Activated gamma-delta T cell (primary cell): ENCODE measurements around the gene UBTD1.
"Not testable (repeated sequence)": the region's sequence is repeated elsewhere in the genome, so short reads cannot be mapped to it uniquely, and the experiment has no call there.

Experiments used
- DNase-seq: peaks from one replicate; lab custom pipeline; 2025; lab: John Stamatoyannopoulos, UW

Gene UBTD1

DNA sequence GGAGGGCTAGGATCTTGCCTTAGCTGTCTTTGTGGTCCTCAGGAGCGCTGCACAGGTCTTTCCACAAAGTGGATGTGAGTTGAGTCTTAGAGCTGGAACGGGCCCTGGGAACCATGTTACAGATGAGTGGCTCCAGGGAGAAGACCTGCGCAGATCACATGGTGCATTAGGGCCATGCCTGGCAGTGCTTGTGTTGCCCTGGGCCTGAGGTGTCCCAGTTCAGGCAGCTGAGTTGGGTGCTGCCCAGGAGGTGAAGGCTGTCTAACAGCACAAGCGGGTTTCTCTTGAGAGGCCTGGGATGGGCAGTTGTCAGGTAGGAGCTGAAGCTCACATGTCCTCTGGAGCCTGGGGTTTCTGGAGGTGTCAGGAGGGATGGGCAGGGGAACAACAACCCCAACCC is 40.1 kb downstream of the UBTD1 start:
- DNase-seq, result no peak

DNA sequence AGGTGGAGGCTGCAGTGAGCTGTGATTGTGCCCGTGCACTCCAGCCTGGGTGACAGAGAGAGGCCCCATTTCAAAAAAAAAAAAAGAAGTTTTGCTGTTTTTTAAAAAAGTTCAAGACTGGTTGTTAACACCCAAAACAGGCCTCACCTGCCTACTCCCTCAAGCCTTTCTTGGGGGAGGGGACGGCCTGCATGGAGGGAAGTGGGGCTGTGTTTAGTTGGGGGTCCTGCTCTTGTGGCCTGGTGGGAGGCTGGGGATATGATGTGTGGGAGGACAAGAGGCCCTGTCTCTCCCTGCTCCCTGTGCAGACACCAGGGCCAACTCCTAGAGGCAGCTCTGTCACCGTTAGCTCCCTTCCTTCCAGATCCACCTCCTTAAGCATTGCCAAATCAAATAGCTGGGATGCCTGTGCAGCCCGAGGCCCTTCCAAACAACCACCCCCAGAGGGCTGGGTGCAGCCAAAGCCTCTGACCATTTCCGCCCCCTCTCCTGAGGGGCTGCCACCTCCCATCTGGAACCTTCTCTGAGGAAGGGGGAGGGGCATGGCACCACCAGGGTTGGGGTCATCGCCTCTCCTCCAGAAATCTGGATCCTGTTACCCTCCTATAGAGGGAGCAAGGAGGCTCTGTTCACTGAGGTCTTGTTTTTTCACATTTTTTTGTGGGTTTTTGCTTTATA is 40.9 kb downstream of the UBTD1 start:
- no peak for DNase-seq

DNA sequence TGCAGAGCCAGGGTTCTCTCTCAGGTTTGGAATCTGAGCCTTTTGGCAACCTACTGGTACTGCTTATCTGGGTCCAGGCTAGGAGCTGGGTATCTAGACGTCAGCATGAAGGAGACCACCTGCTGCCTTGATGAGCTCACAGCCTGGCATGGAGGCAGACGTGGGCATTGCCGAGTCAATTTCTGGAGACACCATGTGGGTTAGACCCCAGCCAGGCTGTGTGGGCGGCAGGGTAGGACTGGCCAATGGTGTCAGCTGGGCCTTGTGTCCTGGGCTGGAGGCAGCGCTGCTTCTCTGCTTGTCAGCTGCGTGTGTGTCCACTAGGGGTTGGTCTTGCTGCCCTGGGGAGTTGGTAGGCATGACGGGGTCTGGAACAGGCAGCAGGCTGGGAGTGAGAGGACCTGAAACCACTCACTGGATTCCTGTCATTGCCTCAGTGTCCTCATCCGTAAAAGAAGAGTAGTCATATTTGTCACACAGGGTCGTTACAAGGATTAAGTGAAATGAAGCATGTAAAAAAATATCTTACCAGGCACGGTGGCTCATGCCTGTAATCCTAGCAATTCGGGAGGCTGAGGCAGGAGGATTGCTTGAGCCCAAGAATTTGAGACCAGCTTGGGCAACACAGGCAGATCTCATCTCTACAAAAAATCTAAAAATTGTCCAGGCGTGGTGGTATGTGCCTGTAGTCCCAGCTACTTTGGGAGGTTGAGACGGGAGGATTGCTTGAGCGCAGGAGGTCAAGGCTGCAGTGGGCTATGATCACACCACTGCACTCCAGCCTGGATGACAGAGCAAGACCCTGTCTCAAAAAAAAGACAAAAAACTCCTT is 42.2 kb downstream of the UBTD1 start:
- no peak for DNase-seq

DNA sequence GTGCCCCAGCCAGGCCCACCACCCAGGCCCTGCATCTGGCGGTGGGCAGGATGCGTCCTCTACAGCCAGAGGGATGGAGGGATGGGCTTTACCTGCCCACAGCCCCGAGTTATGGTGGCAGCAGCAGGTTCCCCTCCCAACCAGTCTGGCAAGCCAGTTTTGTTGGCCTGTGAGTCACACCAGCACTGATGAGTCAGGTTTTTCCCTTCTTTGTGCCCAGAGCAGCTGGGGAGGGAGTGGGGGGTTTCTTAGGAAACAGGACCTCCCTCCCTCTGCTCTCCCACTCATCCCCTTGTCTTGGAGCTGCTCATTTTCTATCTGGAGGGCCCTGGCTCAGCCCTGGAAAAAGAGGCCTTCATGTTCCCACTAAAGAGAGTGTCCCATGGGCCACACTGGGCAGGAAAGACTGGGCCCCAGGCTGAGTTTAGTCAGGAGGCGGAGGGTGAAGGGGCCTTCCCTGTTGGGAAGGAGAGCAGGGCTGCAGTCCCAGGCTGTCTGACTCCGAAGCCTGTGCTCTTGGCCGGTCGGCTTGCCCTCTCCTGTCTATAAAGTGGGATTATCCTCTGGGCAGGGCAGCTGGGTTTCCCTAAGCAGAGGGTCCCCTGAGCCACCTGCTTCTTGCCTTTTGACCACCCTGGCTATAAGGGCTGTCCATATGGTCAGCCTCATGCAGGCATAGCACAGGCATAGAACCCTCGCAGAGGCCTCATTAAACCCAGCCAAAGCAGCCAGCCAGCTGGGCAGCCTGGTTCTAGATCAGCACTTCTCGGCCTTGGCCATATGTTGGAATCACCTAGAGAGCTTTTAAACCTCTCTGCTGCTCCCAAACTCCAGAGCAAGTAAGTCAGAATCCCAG is 43.7 kb downstream of the UBTD1 start:
- DNase-seq, result no peak

DNA sequence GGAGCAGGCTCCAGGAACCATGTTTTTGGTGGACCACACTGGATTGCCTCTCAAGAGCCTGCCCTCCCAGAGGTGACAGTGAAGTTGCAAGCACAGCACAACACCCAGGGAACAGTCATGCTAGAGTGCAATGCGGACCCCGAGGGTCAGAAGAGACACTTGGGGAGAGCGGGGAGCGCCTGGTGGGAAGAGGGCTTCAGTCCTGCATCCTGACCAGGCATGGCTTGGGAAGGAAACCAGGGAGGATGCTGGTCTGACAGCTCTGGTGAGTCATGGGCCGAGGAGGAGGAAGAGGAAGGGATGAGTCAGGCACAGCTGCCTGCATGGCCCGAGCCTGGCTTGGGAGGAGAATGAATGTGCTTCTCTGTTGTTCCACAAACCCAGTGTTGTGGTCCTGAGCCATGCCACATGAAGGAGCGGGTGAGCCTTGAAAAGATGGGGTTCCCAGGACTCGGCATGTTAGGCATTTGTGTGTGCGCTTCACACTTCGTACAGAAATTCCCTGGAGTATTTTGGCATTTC is 44.4 kb downstream of the UBTD1 start:
- DNase-seq, result no peak

DNA sequence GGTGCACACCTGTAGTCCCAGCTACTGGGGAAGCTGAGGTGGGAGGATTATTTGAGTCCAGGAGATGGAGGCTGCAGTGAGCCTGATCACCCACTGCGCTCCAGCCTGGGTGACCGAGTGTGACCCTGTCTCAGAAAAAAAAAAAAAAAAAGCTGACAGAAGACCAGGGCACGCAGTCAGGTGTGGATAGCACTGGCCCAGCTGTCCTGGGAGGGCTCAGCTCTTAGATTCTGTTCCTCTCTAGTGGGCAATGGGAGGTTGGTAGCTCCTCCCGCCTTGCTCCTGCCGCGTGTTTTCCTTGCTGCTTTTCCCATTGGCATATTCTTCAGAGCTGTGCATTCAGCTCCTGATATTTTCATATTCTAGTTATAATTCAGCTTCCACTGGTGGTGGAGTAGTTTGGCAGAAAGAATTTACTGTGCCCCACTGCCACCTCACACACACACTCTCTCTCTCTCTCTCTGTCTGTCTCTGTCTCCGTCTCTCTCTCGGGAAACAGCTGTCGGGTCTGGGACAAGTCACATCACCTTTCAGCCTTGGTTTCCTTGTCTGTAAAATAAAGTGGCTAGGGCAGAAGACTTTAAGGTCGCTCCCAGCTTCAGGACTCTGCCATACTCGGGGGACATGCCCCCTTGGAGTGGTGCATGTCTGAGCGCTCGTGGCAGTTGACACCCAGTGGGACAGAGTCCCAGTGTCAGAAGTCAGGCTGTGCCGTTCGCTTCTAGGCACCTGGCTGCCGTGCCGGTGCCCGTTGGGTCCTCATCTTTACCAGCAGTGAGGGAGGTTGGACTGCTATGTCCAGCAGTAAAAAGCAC is 47.9 kb downstream of the UBTD1 start:
- no peak for DNase-seq

DNA sequence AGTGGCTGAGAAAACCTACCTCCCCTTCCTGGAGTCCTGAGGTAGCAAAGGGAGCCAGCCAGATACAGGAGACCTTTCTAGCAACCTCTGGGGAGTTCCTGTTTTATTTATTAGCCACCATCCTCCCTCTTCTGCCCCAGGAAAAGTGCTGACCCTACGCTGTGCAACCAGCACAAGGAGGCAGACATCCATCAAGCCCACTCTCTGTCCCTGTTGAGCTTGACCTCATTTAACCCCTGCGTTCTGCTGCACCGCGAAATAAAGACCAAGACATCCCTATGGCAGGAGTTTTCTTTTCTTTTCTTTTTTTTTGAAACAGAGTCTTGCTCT is 48.5 kb downstream of the UBTD1 start:
- no peak for DNase-seq

DNA sequence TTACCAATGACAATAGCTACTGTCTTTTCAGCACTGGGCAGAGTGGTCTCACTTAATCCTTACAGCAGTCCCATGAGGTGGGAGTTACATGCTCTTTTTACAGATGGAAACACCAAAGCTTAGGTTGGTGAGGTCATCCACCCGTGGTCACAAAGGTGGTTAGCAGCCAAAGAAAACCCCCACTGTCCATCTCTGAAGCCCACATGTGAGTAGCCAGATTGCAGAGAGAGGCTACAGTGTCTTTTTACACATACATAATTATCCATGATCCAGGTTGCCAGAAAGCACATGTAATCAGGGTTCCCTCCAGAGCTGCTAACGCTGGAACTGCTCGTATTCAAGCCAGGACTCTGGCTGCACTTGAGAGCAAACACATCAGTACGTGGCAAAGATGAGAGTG is 49.2 kb downstream of the UBTD1 start:
- no peak for DNase-seq

DNA sequence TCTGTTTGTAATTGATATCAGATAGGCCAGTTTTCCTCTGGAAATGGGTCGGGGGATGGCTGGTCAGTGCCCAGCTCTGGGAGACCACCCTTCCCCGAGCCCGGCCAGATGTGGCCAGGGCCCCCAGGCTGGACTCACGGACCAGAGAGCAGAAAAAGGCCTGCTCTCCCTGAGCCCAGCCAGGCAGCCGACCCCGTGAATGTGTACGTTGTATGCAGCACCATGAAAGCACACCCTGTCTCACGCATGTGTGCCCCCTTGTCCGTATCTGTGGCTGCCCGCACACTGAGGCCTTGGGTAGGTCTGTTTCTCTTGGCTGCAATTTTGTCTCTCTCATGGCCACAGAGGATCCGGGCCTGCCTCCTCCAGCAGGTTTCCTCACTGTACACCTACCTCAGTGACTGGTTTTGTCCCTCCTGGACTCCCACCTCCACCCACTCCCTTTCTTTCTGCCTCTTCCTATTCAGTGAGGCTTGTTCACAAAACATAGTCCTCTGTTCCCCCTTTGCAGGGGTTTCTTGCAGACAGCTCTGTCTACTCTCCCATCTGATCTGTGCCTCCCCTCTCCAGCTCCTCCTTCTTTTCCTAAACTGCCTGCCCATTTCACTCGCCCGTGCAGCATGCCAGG is 50.2 kb downstream of the UBTD1 start:
- DNase-seq, result no peak

DNA sequence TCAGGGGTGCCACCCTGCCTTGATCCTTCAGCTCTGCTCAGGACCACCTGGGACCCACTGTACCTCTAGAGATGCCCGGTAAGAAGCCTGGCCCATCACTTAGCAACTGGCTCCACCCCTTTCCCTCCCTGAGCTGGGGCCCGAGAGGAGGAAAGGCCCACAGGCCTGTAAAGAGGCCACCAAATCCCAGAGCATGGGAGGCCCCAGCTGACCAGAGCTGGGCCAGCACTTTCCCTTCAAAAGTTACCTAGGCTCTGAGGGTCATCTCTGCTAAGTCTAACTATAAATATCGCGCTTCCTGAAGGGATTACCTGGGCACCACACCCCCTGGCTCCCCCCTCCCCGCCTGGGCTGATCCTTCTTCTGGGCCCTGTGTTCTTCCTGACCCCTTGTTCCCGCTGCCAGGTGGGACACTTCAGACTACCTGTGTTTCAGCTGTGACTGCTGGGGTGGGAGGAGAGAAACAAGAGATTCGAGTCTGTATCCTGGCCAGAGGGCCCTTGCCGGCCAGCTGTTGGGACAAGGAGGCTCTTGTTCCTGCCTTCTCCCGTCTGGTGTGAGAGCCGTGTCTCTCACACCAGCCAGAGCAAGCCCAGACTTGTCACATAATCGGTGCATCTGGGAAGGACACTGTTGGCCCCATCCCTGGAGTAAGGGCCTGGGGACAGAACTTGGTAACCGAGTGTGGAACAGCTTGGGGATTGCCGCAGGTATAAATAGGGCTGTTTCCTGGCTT is 51.0 kb downstream of the UBTD1 start:
- DNase-seq, result no peak

DNA sequence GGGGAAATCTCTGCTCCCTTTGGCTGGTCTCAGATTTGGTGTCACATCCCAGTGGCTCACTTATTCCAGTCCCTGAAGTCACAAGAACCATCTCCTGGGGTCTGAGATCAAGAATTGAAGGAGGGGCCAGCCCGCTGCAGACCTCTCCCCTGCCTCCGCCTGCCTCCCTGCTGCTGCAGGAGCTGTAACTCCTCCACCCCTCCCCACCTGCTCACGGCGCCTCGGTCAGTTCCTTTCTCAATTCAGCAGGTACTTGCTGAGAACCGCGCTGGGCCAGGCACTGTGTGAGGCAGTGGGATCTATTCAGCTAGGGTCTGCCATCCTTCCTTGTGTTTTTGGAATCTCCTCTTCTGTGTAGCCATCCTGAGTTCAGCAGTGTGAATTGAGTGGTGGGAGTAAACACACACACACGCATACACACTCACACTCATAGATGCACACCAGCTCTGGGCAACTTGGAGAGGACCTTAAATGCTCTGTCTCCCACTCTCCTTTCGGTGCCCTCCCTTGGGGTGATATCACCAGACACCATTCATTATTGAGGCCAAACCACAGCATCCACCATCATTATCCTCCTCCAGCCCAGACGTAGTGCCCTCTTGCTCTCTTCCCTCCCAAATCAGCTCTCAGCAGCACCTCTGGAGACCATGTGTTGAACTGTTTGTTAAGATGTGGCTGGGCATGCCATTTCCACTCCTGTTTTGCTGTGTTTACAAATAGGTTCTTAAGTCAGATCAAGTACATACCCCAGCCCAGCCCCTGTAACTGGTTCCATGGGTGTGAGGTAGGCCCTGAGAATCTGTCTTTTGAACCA is 51.8 kb downstream of the UBTD1 start:
- no peak for DNase-seq

DNA sequence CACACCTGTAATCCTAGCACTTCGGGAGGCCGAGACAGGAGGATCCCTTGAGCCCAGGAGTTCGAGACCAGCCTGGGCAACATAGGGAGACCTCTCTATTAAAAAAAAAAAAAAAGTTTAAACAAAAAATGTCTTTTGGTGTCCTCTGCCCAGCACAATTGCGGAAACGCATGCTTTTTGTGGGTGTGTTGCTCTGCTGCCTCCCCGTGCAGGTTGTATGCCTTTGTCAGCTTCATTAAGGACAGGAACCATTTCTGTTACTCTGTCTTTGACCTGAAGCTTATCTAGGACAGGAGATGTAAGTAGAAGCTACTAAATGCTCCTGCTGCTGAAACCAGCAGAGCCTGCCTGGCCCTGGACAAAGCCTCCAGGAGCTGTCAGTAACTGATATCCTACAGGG is 52.5 kb downstream of the UBTD1 start:
- DNase-seq, result no peak

DNA sequence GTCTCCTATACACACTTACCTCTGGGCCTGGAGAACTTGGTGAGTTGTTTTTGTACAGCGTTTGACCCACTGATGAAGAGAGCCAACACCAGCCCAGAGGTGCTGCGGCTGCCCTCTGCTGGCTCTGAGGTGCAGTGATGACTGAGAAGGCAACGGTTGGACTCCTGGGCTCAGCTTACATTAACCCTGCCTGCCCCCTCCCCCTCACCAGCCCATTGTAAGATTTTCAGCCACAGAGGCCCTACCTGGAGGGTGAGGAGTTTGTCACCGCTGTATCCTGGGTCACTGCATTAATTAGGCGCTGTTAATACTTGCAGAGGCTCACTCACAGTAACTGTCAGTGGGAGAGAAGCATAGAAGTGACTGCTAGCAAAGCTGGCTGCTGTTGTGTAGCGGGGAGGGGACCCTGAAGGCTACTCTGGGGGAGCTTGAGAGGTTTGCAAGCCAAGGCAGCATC is 54.9 kb downstream of the UBTD1 start:
- no peak for DNase-seq

DNA sequence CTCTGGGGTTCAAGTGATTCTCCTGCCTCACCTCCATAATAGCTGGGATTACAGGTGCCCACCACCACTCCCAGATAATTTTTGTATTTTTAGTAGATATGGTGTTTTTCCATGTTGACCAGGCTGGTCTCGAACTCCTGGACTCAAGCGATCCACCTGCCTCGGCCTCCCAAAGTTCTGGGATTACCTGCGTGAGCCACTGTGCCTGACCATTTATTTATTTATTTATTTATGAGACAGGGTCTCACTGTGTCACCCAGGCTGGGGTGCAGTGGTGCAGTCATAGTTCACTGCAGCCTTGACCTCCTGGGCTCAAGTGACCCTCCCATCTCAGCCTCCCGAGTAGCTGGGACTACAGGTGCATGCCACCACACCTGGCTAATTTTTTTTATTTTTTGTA is 55.6 kb downstream of the UBTD1 start:
- not testable (repeated sequence) for DNase-seq

DNA sequence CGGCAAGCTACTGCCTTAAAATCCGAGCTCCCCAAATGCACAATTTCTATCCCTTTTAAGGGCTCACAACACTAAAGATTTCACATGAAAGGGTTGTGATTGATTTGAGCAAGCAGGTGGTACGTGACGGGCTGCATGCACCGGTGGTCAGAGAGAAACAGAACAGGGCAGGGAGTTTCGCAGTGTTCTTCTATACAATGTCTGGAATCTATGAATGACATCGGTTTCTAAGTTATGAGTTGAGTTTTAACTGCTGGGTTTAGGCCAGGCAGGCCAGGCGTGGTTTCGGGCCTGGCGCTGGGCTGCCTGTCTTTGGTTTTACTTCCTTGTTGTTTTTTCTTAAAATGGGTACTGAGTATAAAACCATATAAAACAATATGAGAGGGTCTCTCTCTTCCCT is 56.8 kb downstream of the UBTD1 start:
- DNase-seq, result not testable (repeated sequence)

DNA sequence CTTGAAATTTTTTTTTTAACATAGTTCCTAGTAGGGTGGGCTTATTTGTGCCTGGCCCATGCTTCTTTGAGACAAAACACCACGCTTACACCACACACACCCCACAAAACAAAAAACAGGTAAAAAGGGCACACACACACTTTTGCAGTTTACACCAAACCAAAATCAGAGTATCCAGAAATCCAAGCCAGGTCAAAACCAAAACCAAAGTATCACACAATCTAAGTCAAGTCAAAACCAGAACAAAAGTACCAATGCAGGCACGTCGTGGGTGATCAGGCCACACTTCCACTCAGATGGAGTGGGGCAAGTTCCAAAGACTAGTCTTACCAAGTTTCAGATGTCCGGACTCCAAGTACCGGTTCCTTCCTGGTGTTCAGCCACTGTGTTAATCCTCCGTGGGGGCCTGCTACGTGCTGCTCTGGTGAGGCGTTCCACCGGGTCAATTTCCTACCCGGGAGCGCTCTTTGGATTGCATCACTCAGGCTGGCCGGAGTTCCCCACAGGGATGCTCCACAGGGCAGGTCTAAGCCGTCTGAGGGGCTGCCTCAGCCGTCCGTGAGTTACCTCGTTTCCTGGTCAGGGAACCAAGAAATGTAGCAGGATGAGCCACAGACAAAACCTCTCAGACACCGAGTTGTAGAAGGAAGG is 62.1 kb downstream of the UBTD1 start:
- DNase-seq, result not testable (repeated sequence)

DNA sequence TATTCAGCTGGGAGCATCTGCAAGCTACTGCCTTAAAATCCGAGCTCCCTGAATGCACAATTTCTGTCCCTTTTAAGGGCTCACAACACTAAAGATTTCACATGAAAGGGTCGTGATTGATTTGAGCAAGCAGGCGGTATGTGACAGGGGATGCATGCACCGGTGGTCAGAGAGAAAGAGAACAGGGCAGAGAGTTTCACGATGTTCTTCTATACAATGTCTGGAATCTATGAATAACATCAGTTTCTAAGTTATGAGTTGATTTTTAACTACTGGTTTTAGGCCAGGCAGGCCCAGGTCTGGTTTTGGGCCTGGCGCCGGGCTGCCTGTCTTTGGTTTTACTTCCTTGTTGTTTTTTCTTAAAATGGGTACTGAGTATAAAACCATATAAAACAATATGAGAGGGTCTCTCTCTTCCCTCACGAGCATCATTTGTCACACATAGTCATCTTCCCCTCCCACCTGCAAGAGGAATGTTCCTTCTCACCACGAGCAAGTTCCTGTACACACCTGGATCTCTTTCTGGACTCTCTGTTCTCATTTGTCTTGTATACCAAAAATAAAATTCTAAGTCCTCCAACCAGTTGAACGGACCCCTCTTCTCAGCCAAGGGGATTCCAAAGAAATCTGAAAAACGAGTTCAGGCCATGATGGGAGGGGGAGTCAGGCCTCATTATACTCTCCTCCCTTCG is 62.8 kb downstream of the UBTD1 start:
- DNase-seq, result not testable (repeated sequence)

DNA sequence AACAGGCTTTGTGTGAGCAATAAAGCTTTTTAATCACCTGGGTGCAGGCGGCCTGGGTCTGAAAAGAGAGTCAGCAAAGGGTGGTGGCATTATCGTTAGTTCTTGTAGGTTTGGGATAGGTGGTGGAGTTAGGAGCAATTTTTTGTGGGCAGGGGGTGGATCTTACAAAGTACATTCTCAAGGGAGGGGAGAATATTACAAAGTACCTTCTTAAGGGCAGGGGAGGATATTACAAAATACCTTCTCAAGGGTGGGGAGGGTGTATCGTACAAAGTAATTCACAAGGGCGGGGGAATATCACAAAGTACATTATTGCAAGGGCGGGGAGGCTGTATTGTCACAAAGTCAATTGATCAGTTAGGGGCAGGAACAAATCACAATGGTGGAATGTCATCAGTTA is 63.6 kb downstream of the UBTD1 start:
- DNase-seq, result not testable (repeated sequence)
